Epithelial cell of prostate (primary cell): ENCODE measurements around the gene PCCA.

Experiments used
- DNase-seq: peaks from one replicate; pipeline ENCODE4 v3.0.0-alpha.2; 2011; ENCODE audit warnings: low read depth, low spot score
- H3K27ac ChIP-seq: fragments of 450-650 bp; 2 replicates; pipeline ENCODE4 v1.5.1; 2017; ENCODE audit warnings: mild to moderate bottlenecking

PCCA gene

GRCh38 chr13:100528820-100529219 lies 439.9 kb downstream of the PCCA start:
- DNase-seq = no peak
- H3K27ac ChIP-seq = no peak overlapping the region

- DNase-seq = no peak
Measured at GRCh38 chr13:100529666-100530377, 440.9 kb downstream of the PCCA start.

GRCh38 chr13:100530671-100531213 lies 441.8 kb downstream of the PCCA start:
- no peak overlapping the region for H3K27ac ChIP-seq
- no peak for DNase-seq

More at GRCh38 chr13:100529666-100530377, 440.9 kb downstream of the PCCA start:
- H3K27ac ChIP-seq = no peak overlapping the region

- no peak overlapping the region for H3K27ac ChIP-seq
- DNase-seq = no peak
Measured at GRCh38 chr13:100532090-100532766, 443.3 kb downstream of the PCCA start.

- no peak for DNase-seq
- H3K27ac ChIP-seq = no peak overlapping the region
Measured at GRCh38 chr13:100532836-100533435, 444.0 kb downstream of the PCCA start.

GRCh38 chr13:100533588-100534041 lies 444.7 kb downstream of the PCCA start:
- H3K27ac ChIP-seq = no peak overlapping the region
- no peak for DNase-seq

- no peak for DNase-seq
- H3K27ac ChIP-seq = no peak overlapping the region
Measured at GRCh38 chr13:100534147-100534843, 445.4 kb downstream of the PCCA start.

GRCh38 chr13:100534911-100535310 lies 446.0 kb downstream of the PCCA start:
- H3K27ac ChIP-seq = no peak overlapping the region
- no peak for DNase-seq

- H3K27ac ChIP-seq = no peak overlapping the region
- no peak for DNase-seq
Measured at GRCh38 chr13:100535426-100536135, 446.7 kb downstream of the PCCA start.

GRCh38 chr13:100536643-100537180 lies 447.8 kb downstream of the PCCA start:
- no peak for DNase-seq

GRCh38 chr13:100537486-100537885 lies 448.6 kb downstream of the PCCA start:
- no peak overlapping the region for H3K27ac ChIP-seq
- no peak for DNase-seq

More at GRCh38 chr13:100536643-100537180, 447.8 kb downstream of the PCCA start:
- H3K27ac ChIP-seq = no peak overlapping the region

GRCh38 chr13:100537951-100538462 lies 449.1 kb downstream of the PCCA start:
- DNase-seq = no peak

GRCh38 chr13:100540621-100541020 lies 451.7 kb downstream of the PCCA start:
- DNase-seq = no peak
- no peak overlapping the region for H3K27ac ChIP-seq

More at GRCh38 chr13:100537951-100538462, 449.1 kb downstream of the PCCA start:
- H3K27ac ChIP-seq = no peak overlapping the region

- peak overlapping the region; percentile 26 for H3K27ac ChIP-seq
- peak; percentile 24 for DNase-seq
Measured at GRCh38 chr13:100541897-100542825, 453.3 kb downstream of the PCCA start.

GRCh38 chr13:100542826-100543156 lies 453.9 kb downstream of the PCCA start:
- no peak for DNase-seq
- peak overlapping the region; percentile 26 for H3K27ac ChIP-seq

- DNase-seq = no peak
- H3K27ac ChIP-seq = no peak overlapping the region
Measured at GRCh38 chr13:100543872-100544602, 455.1 kb downstream of the PCCA start.

GRCh38 chr13:100544866-100545683 lies 456.2 kb downstream of the PCCA start:
- no peak for DNase-seq
- H3K27ac ChIP-seq = no peak overlapping the region
